Neural progenitor cell (in vitro differentiated cells): ENCODE results near the gene ROBO2. TPM values are rescaled to one million over a fixed set of nuclear protein-coding genes. Genes with fewer than 3 reads are reported as not detected.

ENCODE experiments used
- DNase-seq: peaks from one replicate; pipeline ENCODE4 v3.0.0-alpha.2; 2016; ENCODE audit warnings: low spot score
- H2AFZ ChIP-seq: fragments of 200-600 bp; sonication (generic); replicated peaks from 2 replicates; pipeline ENCODE4 v1.6.1; 2016; ENCODE audit warnings: antibody characterized with exemption
- H3F3A ChIP-seq: fragments of 200-600 bp; sonication (generic); 2 replicates; pipeline ENCODE4 v1.6.1; 2016; ENCODE audit warnings: antibody characterized with exemption, low read depth
- H3K27ac ChIP-seq: fragments of 200-600 bp; sonication (generic); 2 replicates; pipeline ENCODE4 v1.5.1; 2016; ENCODE audit warnings: mild to moderate bottlenecking
- H3K27me3 ChIP-seq: fragments of 200-600 bp; sonication (generic); 2 replicates; pipeline ENCODE4 v1.6.1; 2016; ENCODE audit warnings: mild to moderate bottlenecking, moderate library complexity
- H3K36me3 ChIP-seq: fragments of 200-600 bp; sonication (generic); 2 replicates; pipeline ENCODE4 v1.5.1; 2016
- H3K4me1 ChIP-seq: fragments of 200-600 bp; sonication (generic); 2 replicates; pipeline ENCODE4 v1.6.1; 2016; ENCODE audit warnings: mixed run types
- H3K4me2 ChIP-seq: fragments of 200-600 bp; sonication (generic); 2 replicates; pipeline ENCODE4 v1.6.1; 2016
- H3K4me3 ChIP-seq: fragments of 200-600 bp; sonication (generic); 2 replicates; pipeline ENCODE4 v1.5.1; 2016
- H3K79me2 ChIP-seq: fragments of 200-600 bp; sonication (generic); 2 replicates; pipeline ENCODE4 v1.6.1; 2016; ENCODE audit warnings: low read depth
- H3K9ac ChIP-seq: fragments of 200-600 bp; sonication (generic); 2 replicates; pipeline ENCODE4 v1.6.1; 2016
- H3K9me3 ChIP-seq: fragments of 200-600 bp; sonication (generic); 2 replicates; pipeline ENCODE4 v1.5.1; 2016; ENCODE audit warnings: low read depth
- H4K20me1 ChIP-seq: fragments of 200-600 bp; sonication (generic); 2 replicates; pipeline ENCODE4 v1.6.1; 2016; ENCODE audit warnings: low read depth
- H3K27ac Mint-ChIP-seq: 3 replicates; pipeline ENCODE4 v1.8.0; 2021; ENCODE audit warnings: mixed read lengths
- H3K27me3 Mint-ChIP-seq: 2 replicates; pipeline ENCODE4 v1.8.0; 2022; ENCODE audit warnings: low read depth, mild to moderate bottlenecking, inconsistent platforms, moderate library complexity, mixed read lengths; ENCODE audit not compliant: insufficient read depth
- H3K36me3 Mint-ChIP-seq: 3 replicates; pipeline ENCODE4 v1.8.0; 2021; ENCODE audit warnings: mixed read lengths
- H3K4me1 Mint-ChIP-seq: 3 replicates; pipeline ENCODE4 v1.8.0; 2021; ENCODE audit warnings: mixed read lengths
- H3K4me3 Mint-ChIP-seq: 3 replicates; pipeline ENCODE4 v1.8.0; 2021; ENCODE audit warnings: mild to moderate bottlenecking, moderate library complexity, mixed read lengths
- H3K9me3 Mint-ChIP-seq: 3 replicates; pipeline ENCODE4 v1.8.0; 2020; ENCODE audit warnings: mixed read lengths
- EZH2 ChIP-seq: fragments of 200-600 bp; sonication (generic); IDR thresholded peaks from 2 replicates; pipeline ENCODE4 v1.6.1; 2017; ENCODE audit warnings: antibody characterized with exemption, mild to moderate bottlenecking, moderate library complexity
- EZH2phosphoT487 ChIP-seq: fragments of 200-600 bp; sonication (generic); IDR thresholded peaks from 2 replicates; pipeline ENCODE4 v1.6.1; 2017; ENCODE audit warnings: antibody characterized with exemption
- total RNA-seq: library from RNA; depleted of rRNA; stranded (reverse); fragments of >200 nt; gene quantifications from 2 replicates; pipeline ENCODE4 v1.2.3, GENCODE V29; 2015; ENCODE audit warnings: low replicate concordance
- TF ChIP-seq, protein P1 (sequence below): fragments of 200-600 bp; sonication (generic); IDR thresholded peaks from 2 replicates; pipeline ENCODE4 v1.5.1; 2017; ENCODE audit warnings: antibody characterized with exemption, mild to moderate bottlenecking

ROBO2 gene
- total RNA-seq, 1 donor from 2014 or later: 15.0 TPM

DNA sequence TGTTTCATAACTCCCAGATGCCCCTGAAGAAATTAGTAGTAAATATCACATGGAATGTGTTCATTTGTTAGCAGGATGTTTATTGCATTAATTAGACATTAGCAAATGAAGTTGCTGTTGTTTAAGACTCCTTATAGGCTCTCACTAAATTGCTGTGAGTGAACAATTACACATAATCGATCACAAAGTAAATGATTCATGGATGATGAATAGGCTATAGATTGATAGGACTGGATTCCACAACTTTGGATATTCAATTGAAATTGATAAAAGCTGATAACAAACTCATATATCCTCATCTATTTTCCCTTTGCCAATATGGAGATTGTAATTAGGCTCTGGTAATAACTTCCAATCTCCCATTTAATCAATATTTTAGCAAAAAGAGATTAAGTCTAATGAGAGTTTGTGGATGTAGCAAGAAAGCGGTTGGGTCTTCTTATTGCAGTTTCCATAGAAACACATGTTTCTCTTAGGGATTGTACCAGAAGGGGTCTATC lies 555.5 kb downstream of the ROBO2 start:
- TF ChIP-seq, protein P1, sequence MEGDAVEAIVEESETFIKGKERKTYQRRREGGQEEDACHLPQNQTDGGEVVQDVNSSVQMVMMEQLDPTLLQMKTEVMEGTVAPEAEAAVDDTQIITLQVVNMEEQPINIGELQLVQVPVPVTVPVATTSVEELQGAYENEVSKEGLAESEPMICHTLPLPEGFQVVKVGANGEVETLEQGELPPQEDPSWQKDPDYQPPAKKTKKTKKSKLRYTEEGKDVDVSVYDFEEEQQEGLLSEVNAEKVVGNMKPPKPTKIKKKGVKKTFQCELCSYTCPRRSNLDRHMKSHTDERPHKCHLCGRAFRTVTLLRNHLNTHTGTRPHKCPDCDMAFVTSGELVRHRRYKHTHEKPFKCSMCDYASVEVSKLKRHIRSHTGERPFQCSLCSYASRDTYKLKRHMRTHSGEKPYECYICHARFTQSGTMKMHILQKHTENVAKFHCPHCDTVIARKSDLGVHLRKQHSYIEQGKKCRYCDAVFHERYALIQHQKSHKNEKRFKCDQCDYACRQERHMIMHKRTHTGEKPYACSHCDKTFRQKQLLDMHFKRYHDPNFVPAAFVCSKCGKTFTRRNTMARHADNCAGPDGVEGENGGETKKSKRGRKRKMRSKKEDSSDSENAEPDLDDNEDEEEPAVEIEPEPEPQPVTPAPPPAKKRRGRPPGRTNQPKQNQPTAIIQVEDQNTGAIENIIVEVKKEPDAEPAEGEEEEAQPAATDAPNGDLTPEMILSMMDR: no peak
- TF ChIP-seq EZH2phosphoT487 (no peak), EZH2 (no peak)
- DNase-seq: no peak
- Mint-ChIP-seq H3K9me3 (no peaks in the 10 kb centered on the region), H3K27me3 (no peaks in the 10 kb centered on the region), H3K4me1 (no peaks in the 10 kb centered on the region), H3K4me3 (no peak overlapping the region), H3K36me3 (no peaks in the 10 kb centered on the region), H3K27ac (no peak overlapping the region)
- Histone ChIP-seq H3K4me1 (no peaks in the 10 kb centered on the region), H3K4me2 (no peak overlapping the region), H4K20me1 (no peaks in the 10 kb centered on the region), H3K27ac (no peak overlapping the region), H3F3A (no peaks in the 10 kb centered on the region), H3K27me3 (no peaks in the 10 kb centered on the region), H3K4me3 (no peak overlapping the region), H3K9me3 (no peaks in the 10 kb centered on the region), H3K79me2 (no peaks in the 10 kb centered on the region), H3K9ac (no peak overlapping the region), H3K36me3 (no peaks in the 10 kb centered on the region), H2AFZ (no peak overlapping the region)

DNA sequence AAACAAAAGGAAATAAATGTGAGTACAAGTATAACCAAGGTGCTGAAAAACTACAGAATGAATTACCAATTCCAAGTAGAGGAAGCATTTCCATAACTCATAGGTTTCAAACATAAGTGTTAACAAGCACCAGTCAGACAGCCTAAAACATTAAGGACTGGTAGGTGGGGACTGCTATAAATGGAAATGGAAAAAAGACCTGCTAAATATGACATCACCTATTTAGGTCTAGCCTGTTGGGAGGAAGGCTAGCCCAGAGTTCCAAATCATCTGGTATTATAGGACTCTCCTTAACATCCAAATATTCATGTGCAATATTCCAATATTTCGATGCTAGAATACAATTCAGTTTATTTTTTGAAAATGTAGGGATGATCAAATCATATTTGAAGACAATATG lies 560.0 kb downstream of the ROBO2 start:
- H3K36me3 Mint-ChIP-seq: peaks cover 3% of the 10 kb centered on the region
- Histone ChIP-seq H4K20me1 (no peaks in the 10 kb centered on the region), H3K4me2 (no peak overlapping the region), H3K27me3 (no peaks in the 10 kb centered on the region), H3K79me2 (no peaks in the 10 kb centered on the region), H3K4me1 (no peaks in the 10 kb centered on the region), H3F3A (no peaks in the 10 kb centered on the region), H3K36me3 (no peaks in the 10 kb centered on the region), H3K27ac (no peak overlapping the region), H3K9me3 (no peaks in the 10 kb centered on the region), H2AFZ (no peak overlapping the region), H3K9ac (no peak overlapping the region), H3K4me3 (no peak overlapping the region)
- DNase-seq: no peak
- H3K4me1 Mint-ChIP-seq: no peaks in the 10 kb centered on the region
- H3K27ac Mint-ChIP-seq: no peak overlapping the region
- H3K27me3 Mint-ChIP-seq: no peaks in the 10 kb centered on the region
- no peaks in the 10 kb centered on the region for H3K9me3 Mint-ChIP-seq
- TF ChIP-seq EZH2phosphoT487 (no peak), EZH2 (no peak)
- TF ChIP-seq, protein P1: no peak
- no peak overlapping the region for H3K4me3 Mint-ChIP-seq

DNA sequence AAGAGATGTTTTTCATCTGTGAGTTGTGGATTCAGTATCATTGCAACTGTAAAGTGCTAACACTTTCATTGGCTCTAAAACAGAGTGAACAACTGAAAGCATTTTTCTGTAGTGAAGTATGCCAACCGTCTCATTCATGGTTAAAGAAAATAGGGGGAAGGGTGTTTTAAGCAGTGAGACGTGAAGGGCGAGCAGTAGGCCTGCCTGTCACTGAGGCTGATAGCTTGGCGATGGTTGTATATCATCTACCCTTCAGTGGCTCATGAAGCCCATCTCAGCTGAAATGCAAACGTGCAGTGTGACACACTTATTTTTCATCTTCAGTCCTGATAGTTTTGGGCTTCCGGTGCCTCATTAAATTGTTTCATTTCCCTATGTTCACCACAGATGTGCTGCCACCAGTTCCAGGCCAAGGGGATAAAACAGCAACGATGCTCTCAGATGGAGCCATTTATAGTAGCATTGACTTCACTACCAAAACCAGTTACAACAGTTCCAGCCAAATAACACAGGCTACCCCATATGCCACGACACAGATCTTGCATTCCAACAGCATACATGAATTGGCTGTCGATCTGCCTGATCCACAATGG lies 562.0 kb downstream of the ROBO2 start:
- H3K9me3 ChIP-seq: no peaks in the 10 kb centered on the region
- no peak overlapping the region for H2AFZ ChIP-seq
- no peaks in the 10 kb centered on the region for H3K27me3 Mint-ChIP-seq
- no peak overlapping the region for H3K27ac Mint-ChIP-seq
- no peaks in the 10 kb centered on the region for H3K36me3 ChIP-seq
- DNase-seq: no peak
- H4K20me1 ChIP-seq: no peaks in the 10 kb centered on the region
- H3K4me3 Mint-ChIP-seq: no peak overlapping the region
- no peak for TF ChIP-seq EZH2phosphoT487
- no peak for TF ChIP-seq EZH2
- TF ChIP-seq, protein P1: no peak
- no peaks in the 10 kb centered on the region for H3K79me2 ChIP-seq
- no peaks in the 10 kb centered on the region for H3F3A ChIP-seq
- H3K36me3 Mint-ChIP-seq: peaks cover 3% of the 10 kb centered on the region
- no peaks in the 10 kb centered on the region for H3K4me1 ChIP-seq
- no peak overlapping the region for H3K9ac ChIP-seq
- no peaks in the 10 kb centered on the region for H3K9me3 Mint-ChIP-seq
- no peak overlapping the region for H3K4me2 ChIP-seq
- no peaks in the 10 kb centered on the region for H3K27me3 ChIP-seq
- H3K4me1 Mint-ChIP-seq: no peaks in the 10 kb centered on the region
- no peak overlapping the region for H3K4me3 ChIP-seq
- no peak overlapping the region for H3K27ac ChIP-seq
